Neuronal stem cell (in vitro differentiated cells): ENCODE results near the gene PTPRO.

Experiments
- DNase-seq: peaks from one replicate; pipeline ENCODE4 v3.0.0-alpha.2; 2013; ENCODE audit warnings: low spot score
- H2AFZ ChIP-seq: one replicate; pipeline ENCODE4 v1.6.1; 2013; ENCODE audit warnings: mild to moderate bottlenecking, low read length, inconsistent platforms
- H2AK5ac ChIP-seq: 2 replicates; pipeline ENCODE4 v1.6.1; 2013; ENCODE audit warnings: low read depth, mild to moderate bottlenecking, inconsistent platforms, low read length, moderate library complexity, mixed read lengths
- H2BK120ac ChIP-seq: 2 replicates; pipeline ENCODE4 v1.6.1; 2013; ENCODE audit warnings: low read depth, mild to moderate bottlenecking, inconsistent platforms, low read length, moderate library complexity, mixed read lengths
- H2BK12ac ChIP-seq: one replicate; pipeline ENCODE4 v1.6.1; 2013; ENCODE audit warnings: low read length, inconsistent platforms
- H2BK15ac ChIP-seq: 2 replicates; pipeline ENCODE4 v1.6.1; 2013; ENCODE audit warnings: mild to moderate bottlenecking, low read length, inconsistent platforms, mixed read lengths
- H2BK5ac ChIP-seq: one replicate; pipeline ENCODE4 v1.6.1; 2013; ENCODE audit warnings: inconsistent platforms, mild to moderate bottlenecking, low read length, moderate library complexity
- H3K14ac ChIP-seq: one replicate; pipeline ENCODE4 v1.6.1; 2013; ENCODE audit warnings: low read length, inconsistent platforms
- H3K18ac ChIP-seq: 2 replicates; pipeline ENCODE4 v1.6.1; 2013; ENCODE audit warnings: low read length, inconsistent platforms
- H3K23ac ChIP-seq: 2 replicates; pipeline ENCODE4 v1.6.1; 2013; ENCODE audit warnings: low read depth, mild to moderate bottlenecking, mixed read lengths, low read length, inconsistent platforms; ENCODE audit not compliant: poor library complexity
- H3K27ac ChIP-seq: replicated peaks from 3 replicates; pipeline ENCODE4 v1.5.1; 2013; ENCODE audit warnings: low read length, inconsistent platforms
- H3K27me3 ChIP-seq, 3 experiments: 2 replicates each; pipeline ENCODE4 v1.6.1; 2013; ENCODE audit warnings: low read length in 3 of 3, mild to moderate bottlenecking in 2 of 3, inconsistent platforms in 1 of 3, low read depth in 1 of 3, mixed read lengths in 1 of 3, moderate library complexity in 1 of 3; ENCODE audit not compliant: control insufficient read depth in 3 of 3, insufficient read depth in 3 of 3
- H3K36me3 ChIP-seq, 2 donors: replicated peaks in 1 of 2; 2 replicates each; pipeline ENCODE4 v1.6.1; 2013; ENCODE audit warnings: low read length in 2 of 2; ENCODE audit not compliant: control insufficient read depth in 2 of 2, insufficient read depth in 2 of 2
- H3K4ac ChIP-seq: 2 replicates; pipeline ENCODE4 v1.6.1; 2013; ENCODE audit warnings: inconsistent platforms, mild to moderate bottlenecking, low read length, moderate library complexity
- H3K4me1 ChIP-seq, 2 donors: 1 replicate in 1 of 2; 2 replicates in 1 of 2; pipeline ENCODE4 v1.6.1; 2013; ENCODE audit warnings: low read length in 2 of 2, low read depth in 1 of 2; ENCODE audit not compliant: control insufficient read depth in 2 of 2, insufficient read depth in 1 of 2
- H3K4me2 ChIP-seq: one replicate; pipeline ENCODE4 v1.6.1; 2013; ENCODE audit warnings: mild to moderate bottlenecking, low read length, inconsistent platforms; ENCODE audit not compliant: insufficient read depth, poor library complexity, severe bottlenecking
- H3K4me3 ChIP-seq, 2 donors: 2 replicates each; pipeline ENCODE4 v1.5.1; 2013; ENCODE audit warnings: low read length in 2 of 2, mild to moderate bottlenecking in 2 of 2, inconsistent platforms in 1 of 2, moderate library complexity in 1 of 2
- H3K79me1 ChIP-seq: one replicate; pipeline ENCODE4 v1.6.1; 2013; ENCODE audit warnings: low read depth, mild to moderate bottlenecking, inconsistent platforms, low read length, moderate library complexity
- H3K9ac ChIP-seq: one replicate; pipeline ENCODE4 v1.6.1; 2013; ENCODE audit warnings: mild to moderate bottlenecking, low read depth, low read length, inconsistent platforms; ENCODE audit not compliant: poor library complexity
- H3K9me3 ChIP-seq, 2 donors: replicated peaks in 1 of 2; 2 replicates each; pipeline versions ENCODE3 to v1.6.1; 2013; ENCODE audit warnings: low read length in 2 of 2, mild to moderate bottlenecking in 2 of 2, inconsistent platforms in 1 of 2, low read depth in 1 of 2, mixed read lengths in 1 of 2, moderate library complexity in 1 of 2; ENCODE audit not compliant: control insufficient read depth in 2 of 2, insufficient read depth in 1 of 2
- H4K8ac ChIP-seq: one replicate; pipeline ENCODE4 v1.6.1; 2013; ENCODE audit warnings: low read depth, mild to moderate bottlenecking, inconsistent platforms, low read length, moderate library complexity
- H4K91ac ChIP-seq: one replicate; pipeline ENCODE4 v1.6.1; 2013; ENCODE audit warnings: low read length, low read depth, mild to moderate bottlenecking, inconsistent platforms; ENCODE audit not compliant: poor library complexity
- WGBS, 2 donors: extraction: QIAGEN DNeasy Blood & Tissue Kit; methylation state at CpG; one replicate each; pipeline ENCODE4 v1.1.7; 2013; ENCODE audit warnings: missing lambda C conversion rate in 2 of 2, mixed read lengths in 1 of 2; ENCODE audit not compliant: insufficient read length in 2 of 2, insufficient replicate concordance in 1 of 2; ENCODE audit errors: extremely low coverage in 2 of 2; 5-methylcytosine and 5-hydroxymethylcytosine counted together

The PTPRO gene

DNA sequence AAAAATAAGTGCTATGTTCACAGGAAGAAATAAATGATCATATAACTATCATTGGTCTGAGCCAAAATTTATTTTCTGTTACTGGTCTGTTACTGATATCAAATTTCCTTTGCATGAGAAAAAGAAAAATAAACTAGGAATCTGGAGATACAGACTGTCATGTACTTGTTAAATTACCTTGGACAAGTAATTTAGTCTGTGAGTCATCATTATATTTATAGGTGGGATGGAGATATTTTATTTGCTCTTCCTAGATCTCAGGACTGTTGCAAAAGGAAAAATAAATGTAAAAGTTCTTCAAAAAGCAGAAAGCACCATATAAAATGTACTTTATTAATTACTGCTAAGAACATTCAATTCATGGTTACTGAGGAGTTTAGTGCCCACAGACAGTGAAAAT is 174.4 kb downstream of the PTPRO start:
- Histone ChIP-seq H2BK15ac (no peak overlapping the region), H2BK120ac (no peak overlapping the region), H2AK5ac (no peak overlapping the region), H3K36me3 (no peaks in the 10 kb centered on the region), H3K79me1 (no peaks in the 10 kb centered on the region), H3K4me1 (no peaks in the 10 kb centered on the region), H3K27ac (no peak overlapping the region), H2BK12ac (no peak overlapping the region), H4K91ac (no peak overlapping the region), H3K27me3 (no peaks in the 10 kb centered on the region), H3K9me3 (no peaks in the 10 kb centered on the region), H3K14ac (no peak overlapping the region), H2BK5ac (no peak overlapping the region), H3K4me2 (no peak overlapping the region), H4K8ac (no peak overlapping the region), H3K23ac (no peak overlapping the region), H2AFZ (no peak overlapping the region), H3K4me3 (no peak overlapping the region), H3K4ac (no peak overlapping the region), H3K18ac (no peak overlapping the region), H3K9ac (no peak overlapping the region)
- DNase-seq = no peak

DNA sequence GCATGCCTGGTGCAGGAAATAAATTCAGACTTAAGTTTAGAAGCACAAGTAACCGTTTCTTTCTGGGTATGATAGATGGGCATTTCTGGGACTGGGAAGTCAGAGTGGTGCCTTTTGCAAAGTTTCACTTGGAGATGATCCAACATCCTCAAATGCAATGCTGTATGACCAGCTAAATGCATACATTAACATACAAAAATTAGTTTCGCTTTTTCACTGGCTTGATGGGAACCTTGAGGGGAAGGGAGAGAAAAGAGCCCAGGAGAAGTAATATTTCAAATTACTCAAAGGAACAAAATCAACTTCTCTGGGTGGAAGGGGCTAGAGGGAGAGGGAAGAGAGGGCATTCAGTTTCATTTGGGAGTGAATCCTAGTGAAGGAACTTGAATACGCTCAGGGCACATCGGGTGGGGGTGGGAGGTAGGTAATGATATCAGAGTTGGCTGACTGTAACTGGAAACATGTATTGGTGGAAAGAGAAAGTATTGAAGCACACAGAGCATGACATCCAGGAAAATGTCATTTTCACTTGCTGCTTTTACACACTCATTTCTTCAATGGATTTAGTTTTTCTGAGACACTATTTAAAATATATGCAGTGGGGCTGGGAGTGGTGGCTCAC is 175.5 kb downstream of the PTPRO start:
- Histone ChIP-seq H3K4me2 (no peak overlapping the region), H2BK5ac (no peak overlapping the region), H3K36me3 (no peaks in the 10 kb centered on the region), H4K8ac (no peak overlapping the region), H4K91ac (no peak overlapping the region), H3K4me1 (no peaks in the 10 kb centered on the region), H3K4me3 (no peak overlapping the region), H3K14ac (no peak overlapping the region), H3K9ac (no peak overlapping the region), H3K18ac (no peak overlapping the region), H3K27ac (no peak overlapping the region), H2BK120ac (no peak overlapping the region), H2AFZ (no peak overlapping the region), H3K4ac (no peak overlapping the region), H2BK15ac (no peak overlapping the region), H3K23ac (no peak overlapping the region), H2AK5ac (no peak overlapping the region), H3K79me1 (no peaks in the 10 kb centered on the region), H3K9me3 (no peaks in the 10 kb centered on the region), H3K27me3 (no peaks in the 10 kb centered on the region), H2BK12ac (no peak overlapping the region)
- WGBS, 2 donors = no CpG with 5 or more reads among the region's 4 CpGs
- DNase-seq = no peak

DNA sequence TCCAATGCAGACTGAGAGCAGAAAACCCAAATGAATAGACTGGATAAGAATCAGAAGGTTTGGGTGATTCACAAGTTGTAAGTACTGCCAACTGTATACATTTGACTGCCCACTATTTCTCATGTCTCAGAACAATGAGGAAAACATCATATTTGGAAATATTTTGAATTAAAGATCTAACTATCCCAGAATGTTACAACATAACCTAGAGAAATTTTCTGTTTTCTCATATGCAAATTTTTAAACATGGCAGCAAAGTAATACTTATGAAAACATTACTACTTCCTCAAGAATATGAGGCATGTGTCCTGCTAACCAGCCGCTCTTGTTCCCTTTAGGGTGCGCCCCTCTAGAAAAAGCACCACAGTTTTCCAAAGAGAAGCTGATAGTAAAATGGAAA is 179.9 kb downstream of the PTPRO start:
- H3K27ac ChIP-seq = no peak overlapping the region
- no peak overlapping the region for H3K23ac ChIP-seq
- no peak overlapping the region for H2BK120ac ChIP-seq
- no peak overlapping the region for H4K91ac ChIP-seq
- no peak overlapping the region for H3K9ac ChIP-seq
- no peak overlapping the region for H2BK12ac ChIP-seq
- no peak overlapping the region for H3K4me3 ChIP-seq
- no peaks in the 10 kb centered on the region for H3K4me1 ChIP-seq
- no peaks in the 10 kb centered on the region for H3K9me3 ChIP-seq
- DNase-seq = no peak
- H3K4ac ChIP-seq = no peak overlapping the region
- no peak overlapping the region for H3K4me2 ChIP-seq
- H2BK5ac ChIP-seq = no peak overlapping the region
- no CpG with 5 or more reads among the region's 2 CpGs for WGBS, 2 donors
- no peaks in the 10 kb centered on the region for H3K36me3 ChIP-seq
- H2AFZ ChIP-seq = no peak overlapping the region
- no peak overlapping the region for H2AK5ac ChIP-seq
- no peak overlapping the region for H3K18ac ChIP-seq
- no peaks in the 10 kb centered on the region for H3K79me1 ChIP-seq
- no peak overlapping the region for H3K14ac ChIP-seq
- H3K27me3 ChIP-seq = no peaks in the 10 kb centered on the region
- H2BK15ac ChIP-seq = no peak overlapping the region
- no peak overlapping the region for H4K8ac ChIP-seq

DNA sequence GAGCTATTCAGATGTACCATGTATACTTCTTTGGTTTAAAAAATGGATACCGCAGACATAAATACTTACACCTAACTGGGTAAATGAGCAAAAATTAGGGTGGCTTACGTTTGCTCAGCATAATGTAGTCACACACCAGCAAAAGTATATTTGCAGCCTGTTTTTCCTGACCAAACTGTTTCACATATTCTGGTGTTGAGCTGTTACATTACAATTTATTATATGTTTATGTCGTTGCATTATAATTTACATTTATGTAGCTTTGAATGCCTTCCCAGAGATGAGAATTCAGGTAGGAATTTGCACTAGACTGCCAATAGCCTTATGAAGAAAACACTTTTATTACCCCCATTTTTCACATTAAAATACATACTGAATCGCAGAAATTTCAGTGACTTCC is 183.3 kb downstream of the PTPRO start:
- Histone ChIP-seq H2BK12ac (no peak overlapping the region), H3K23ac (no peak overlapping the region), H3K27ac (no peak overlapping the region), H3K36me3 (no peaks in the 10 kb centered on the region), H2BK15ac (no peak overlapping the region), H2BK120ac (no peak overlapping the region), H4K8ac (no peak overlapping the region), H2AFZ (no peak overlapping the region), H3K9me3 (no peaks in the 10 kb centered on the region), H3K14ac (no peak overlapping the region), H3K4me3 (no peak overlapping the region), H3K4ac (no peak overlapping the region), H3K4me2 (no peak overlapping the region), H2BK5ac (no peak overlapping the region), H3K79me1 (no peaks in the 10 kb centered on the region), H3K18ac (no peak overlapping the region), H4K91ac (no peak overlapping the region), H3K4me1 (no peaks in the 10 kb centered on the region), H3K27me3 (peaks cover 0 to 2% (median 0%) of the 10 kb centered on the region in 3 experiments), H2AK5ac (no peak overlapping the region), H3K9ac (no peak overlapping the region)
- WGBS, 2 donors = no CpG with 5 or more reads among the region's 4 CpGs
- DNase-seq = no peak
